Measurements from ENCODE around the gene USP14.

DNA sequence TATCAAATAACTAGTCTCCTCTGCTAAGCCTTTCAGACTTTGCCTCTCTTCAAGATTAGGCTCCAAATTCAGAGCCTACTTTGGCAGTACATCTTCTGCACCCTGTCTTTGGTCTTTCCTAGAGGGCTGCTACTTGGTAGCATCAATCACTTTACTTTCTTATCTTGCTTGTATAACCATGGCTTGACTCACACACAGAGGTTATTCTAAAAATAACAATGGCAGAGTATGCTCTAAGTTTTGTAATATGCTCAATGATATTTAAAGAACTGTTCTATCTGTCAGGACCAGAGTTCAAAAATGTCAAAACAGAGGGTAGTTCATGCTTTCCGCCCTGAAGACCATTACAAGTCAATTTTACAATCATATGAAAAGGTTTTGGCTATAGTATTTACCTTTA is 81.8 kb downstream of the USP14 start:
- TF ChIP-seq, protein P1, sequence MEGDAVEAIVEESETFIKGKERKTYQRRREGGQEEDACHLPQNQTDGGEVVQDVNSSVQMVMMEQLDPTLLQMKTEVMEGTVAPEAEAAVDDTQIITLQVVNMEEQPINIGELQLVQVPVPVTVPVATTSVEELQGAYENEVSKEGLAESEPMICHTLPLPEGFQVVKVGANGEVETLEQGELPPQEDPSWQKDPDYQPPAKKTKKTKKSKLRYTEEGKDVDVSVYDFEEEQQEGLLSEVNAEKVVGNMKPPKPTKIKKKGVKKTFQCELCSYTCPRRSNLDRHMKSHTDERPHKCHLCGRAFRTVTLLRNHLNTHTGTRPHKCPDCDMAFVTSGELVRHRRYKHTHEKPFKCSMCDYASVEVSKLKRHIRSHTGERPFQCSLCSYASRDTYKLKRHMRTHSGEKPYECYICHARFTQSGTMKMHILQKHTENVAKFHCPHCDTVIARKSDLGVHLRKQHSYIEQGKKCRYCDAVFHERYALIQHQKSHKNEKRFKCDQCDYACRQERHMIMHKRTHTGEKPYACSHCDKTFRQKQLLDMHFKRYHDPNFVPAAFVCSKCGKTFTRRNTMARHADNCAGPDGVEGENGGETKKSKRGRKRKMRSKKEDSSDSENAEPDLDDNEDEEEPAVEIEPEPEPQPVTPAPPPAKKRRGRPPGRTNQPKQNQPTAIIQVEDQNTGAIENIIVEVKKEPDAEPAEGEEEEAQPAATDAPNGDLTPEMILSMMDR (IDR thresholded peaks at IDR 0.05 in 8 of 11, conservative IDR thresholded peaks at IDR 0.05 in 3 of 11), result no peak
- no peak for TF ChIP-seq POLR2AphosphoS5 (IDR thresholded peaks at IDR 0.05)

Data from spleen (tissue), 7 donors.